Thoracic aorta (tissue), 2 donors: ENCODE results near the gene SPATA3. TPM values are rescaled to one million over a fixed set of nuclear protein-coding genes. Genes with fewer than 3 reads are reported as not detected.

Experiments
- ATAC-seq: fragments of 150-250 bp; one replicate; pipeline ENCODE4 v1.8.0; 2017; ENCODE audit warnings: low read depth; ENCODE audit not compliant: insufficient number of reproducible peaks, low FRiP score
- DNase-seq: peaks from one replicate; pipeline ENCODE4 v3.0.0-alpha.2; 2020; ENCODE audit warnings: low spot score
- H3K27ac ChIP-seq, 2 donors: fragments of 200-600 bp; sonication (generic); 1 replicate in 1 of 2; 2 replicates in 1 of 2; pipeline ENCODE4 v1.5.1; 2016; ENCODE audit warnings: mild to moderate bottlenecking in 2 of 2, moderate library complexity in 2 of 2
- H3K27me3 ChIP-seq: fragments of 200-600 bp; sonication (generic); replicated peaks from 2 replicates; pipeline ENCODE4 v1.6.0; 2016; ENCODE audit warnings: mild to moderate bottlenecking; ENCODE audit not compliant: insufficient read depth
- H3K36me3 ChIP-seq: fragments of 200-600 bp; sonication (generic); one replicate; pipeline ENCODE4 v1.5.1; 2016
- H3K4me1 ChIP-seq, 2 donors: fragments of 200-600 bp; sonication (generic); 1 replicate in 1 of 2; 2 replicates in 1 of 2; pipeline versions ENCODE4 v1.5.1 to v1.6.0; 2016; ENCODE audit warnings: low read depth in 2 of 2, mild to moderate bottlenecking in 1 of 2; ENCODE audit not compliant: control insufficient read depth in 1 of 2
- H3K4me3 ChIP-seq: fragments of 200-600 bp; sonication (generic); 2 replicates; pipeline ENCODE4 v1.5.1; 2016; ENCODE audit warnings: mild to moderate bottlenecking
- H3K9me3 ChIP-seq: fragments of 200-600 bp; sonication (generic); 2 replicates; pipeline ENCODE4 v1.5.1; 2016
- CTCF ChIP-seq: fragments of 200-600 bp; sonication (generic); IDR thresholded peaks from one replicate; pipeline ENCODE4 v1.5.1; 2019; ENCODE audit warnings: antibody characterized with exemption
- total RNA-seq, 2 donors: library from RNA; depleted of rRNA; stranded (reverse); fragments of >200 nt; gene quantifications; one replicate each; pipeline versions ENCODE4 v1.1.0 to v1.2.3, GENCODE V29; 2016

Gene SPATA3
- total RNA-seq, 2 donors from 2014 or later, result not detected

- no peaks in the 10 kb centered on the region for H3K9me3 ChIP-seq
- ATAC-seq (no peak), DNase-seq (no peak)
- H3K36me3 ChIP-seq, result no peaks in the 10 kb centered on the region
- no peak overlapping the region for H3K27ac ChIP-seq
- H3K27me3 ChIP-seq, result no peaks in the 10 kb centered on the region
- no peak for TF ChIP-seq CTCF
- H3K4me3 ChIP-seq, result no peak overlapping the region
- no peaks in the 10 kb centered on the region for H3K4me1 ChIP-seq
Measured at GRCh38 chr2:230968921-230969658, 26.8 kb upstream of the SPATA3 start.

- H3K4me1 ChIP-seq, result no peaks in the 10 kb centered on the region
- TF ChIP-seq CTCF, result no peak
- no peak overlapping the region for H3K27ac ChIP-seq
- H3K9me3 ChIP-seq, result no peaks in the 10 kb centered on the region
- DNase-seq (no peak), ATAC-seq (no peak)
- no peaks in the 10 kb centered on the region for H3K27me3 ChIP-seq
- H3K36me3 ChIP-seq, result no peaks in the 10 kb centered on the region
- H3K4me3 ChIP-seq, result no peak overlapping the region
Measured at GRCh38 chr2:230969659-230970015, 26.3 kb upstream of the SPATA3 start.

- Histone ChIP-seq H3K9me3 (no peaks in the 10 kb centered on the region), H3K27me3 (no peaks in the 10 kb centered on the region), H3K27ac (no peak overlapping the region), H3K4me3 (no peak overlapping the region), H3K4me1 (no peaks in the 10 kb centered on the region), H3K36me3 (no peaks in the 10 kb centered on the region)
- DNase-seq, result no peak
- ATAC-seq, result no peak
- no peak for TF ChIP-seq CTCF
Measured at GRCh38 chr2:230972046-230972445, 23.9 kb upstream of the SPATA3 start.

- Histone ChIP-seq H3K4me3 (no peak overlapping the region), H3K27me3 (no peaks in the 10 kb centered on the region), H3K9me3 (no peaks in the 10 kb centered on the region), H3K27ac (no peak overlapping the region), H3K4me1 (no peaks in the 10 kb centered on the region), H3K36me3 (no peaks in the 10 kb centered on the region)
- ATAC-seq (no peak), DNase-seq (no peak)
- TF ChIP-seq CTCF, result no peak
Measured at GRCh38 chr2:230974096-230974913, 21.6 kb upstream of the SPATA3 start.

DNA sequence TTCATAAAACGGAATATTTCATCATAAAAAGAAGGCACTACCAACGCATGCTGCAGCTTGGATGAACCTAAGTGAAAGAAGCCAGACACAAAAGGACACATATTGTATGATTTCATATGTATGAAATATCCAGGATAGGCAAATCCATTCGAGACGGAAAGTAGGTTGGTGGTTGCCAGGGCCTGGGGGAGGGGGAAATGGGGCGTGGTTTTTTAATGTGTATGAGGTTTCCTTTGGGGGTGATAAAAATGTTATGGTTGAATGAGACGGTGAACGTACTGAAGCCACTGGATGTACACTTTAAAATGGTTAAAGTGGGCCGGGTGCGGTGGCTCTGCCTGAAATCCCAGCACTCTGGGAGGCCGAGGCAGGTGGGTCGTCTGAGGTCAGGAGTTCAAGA lies 20.0 kb upstream of the SPATA3 start:
- H3K9me3 ChIP-seq, result no peaks in the 10 kb centered on the region
- ATAC-seq (no peak), DNase-seq (no peak)
- H3K27ac ChIP-seq, result no peak overlapping the region
- H3K4me3 ChIP-seq, result no peak overlapping the region
- no peaks in the 10 kb centered on the region for H3K27me3 ChIP-seq
- H3K4me1 ChIP-seq, result no peaks in the 10 kb centered on the region
- no peaks in the 10 kb centered on the region for H3K36me3 ChIP-seq
- TF ChIP-seq CTCF, result no peak
